Keratinocyte (primary cell): ENCODE measurements around the gene POLR3K. TPM values are rescaled to one million over a fixed set of nuclear protein-coding genes. Genes with fewer than 3 reads are reported as not detected.
A peak's percentile ranks its signal among the peaks of the same experiment; 100 is the strongest.

ENCODE experiments used
- DNase-seq: peaks from one replicate; pipeline ENCODE4 v3.0.0-alpha.2; 2011; ENCODE audit warnings: low read depth, missing footprints, low spot score
- FAIRE-seq: peaks from 2 replicates; lab custom pipeline; 2011; peaks lifted over from hg19 to GRCh38; lab: Jason Lieb, UNC
- H2AFZ ChIP-seq: 2 replicates; pipeline ENCODE4 v1.6.0; 2012; ENCODE audit warnings: low read length, control low read depth, inconsistent platforms; ENCODE audit not compliant: control insufficient read depth
- H3K27ac ChIP-seq: 2 replicates; pipeline ENCODE4 v1.5.1; 2011; ENCODE audit warnings: low read length; ENCODE audit not compliant: control insufficient read depth, insufficient read depth
- H3K27me3 ChIP-seq: 3 replicates; pipeline ENCODE4 v1.6.0; 2011; ENCODE audit warnings: low read length; ENCODE audit not compliant: control insufficient read depth, insufficient read depth; ENCODE audit errors: extremely low read depth
- H3K36me3 ChIP-seq, 2 experiments: 2 replicates in 1 of 2; 3 replicates in 1 of 2; pipeline ENCODE4 v1.5.1; 2011; ENCODE audit warnings: low read length in 2 of 2, mild to moderate bottlenecking in 1 of 2; ENCODE audit not compliant: control insufficient read depth in 2 of 2, insufficient read depth in 2 of 2; ENCODE audit errors: extremely low read depth in 1 of 2
- H3K4me1 ChIP-seq: 3 replicates; pipeline ENCODE4 v1.5.1; 2011; ENCODE audit warnings: low read length; ENCODE audit not compliant: control insufficient read depth, insufficient read depth; ENCODE audit errors: extremely low read depth
- H3K4me2 ChIP-seq: 3 replicates; pipeline ENCODE4 v1.6.0; 2011; ENCODE audit warnings: low read depth, low read length; ENCODE audit not compliant: control insufficient read depth, insufficient read depth; ENCODE audit errors: extremely low read depth
- H3K4me3 ChIP-seq, 3 experiments: fragments of 200-600 bp in 1 of 3; sonication (generic) in 1 of 3; 2 replicates in 2 of 3; 3 replicates in 1 of 3; pipeline ENCODE4 v1.5.1; 2011 to 2016; ENCODE audit warnings: low read length in 3 of 3, mild to moderate bottlenecking in 3 of 3, control low read depth in 2 of 3, inconsistent platforms in 1 of 3, low read depth in 1 of 3, mixed read lengths in 1 of 3, mixed run types in 1 of 3, moderate library complexity in 1 of 3; ENCODE audit not compliant: control insufficient read depth in 2 of 3, insufficient read depth in 2 of 3; ENCODE audit errors: extremely low read depth in 1 of 3
- H3K79me2 ChIP-seq: 2 replicates; pipeline ENCODE4 v1.6.0; 2012; ENCODE audit warnings: low read length; ENCODE audit not compliant: control insufficient read depth, insufficient read depth
- H3K9ac ChIP-seq: 3 replicates; pipeline ENCODE4 v1.6.0; 2011; ENCODE audit warnings: low read length; ENCODE audit not compliant: control insufficient read depth, insufficient read depth; ENCODE audit errors: extremely low read depth
- H3K9me1 ChIP-seq: 3 replicates; pipeline ENCODE4 v1.6.0; 2011; ENCODE audit warnings: low read length; ENCODE audit not compliant: control insufficient read depth, insufficient read depth; ENCODE audit errors: extremely low read depth
- H3K9me3 ChIP-seq: 2 replicates; pipeline ENCODE4 v1.5.1; 2012; ENCODE audit warnings: low read depth, low read length; ENCODE audit not compliant: control insufficient read depth
- H4K20me1 ChIP-seq: 3 replicates; pipeline ENCODE4 v1.6.0; 2011; ENCODE audit warnings: low read length; ENCODE audit not compliant: control insufficient read depth, insufficient read depth; ENCODE audit errors: extremely low read depth
- CTCF ChIP-seq, 3 experiments: IDR thresholded peaks in 1 of 3; conservative IDR thresholded peaks in 1 of 3; optimal IDR thresholded peaks in 1 of 3; 2 replicates in 2 of 3; 3 replicates in 1 of 3; pipeline versions ENCODE3 to v1.5.1; 2011; ENCODE audit warnings: low read length in 3 of 3, mild to moderate bottlenecking in 3 of 3, moderate library complexity in 2 of 3, control low read depth in 1 of 3, inconsistent platforms in 1 of 3; ENCODE audit not compliant: insufficient read depth in 2 of 3; ENCODE audit errors: extremely low read depth in 1 of 3
- EZH2 ChIP-seq: IDR thresholded peaks from one replicate; pipeline ENCODE4 v1.6.1; 2012; ENCODE audit warnings: inconsistent platforms, mild to moderate bottlenecking, low read length, moderate library complexity
- dilution Hi-C: fragments of 300-500 bp; cut with MboI; formaldehyde crosslinking; loops from one replicate; pipeline ENCODE4 v1.7.0; 2020; ENCODE audit warnings: low sequenced_read_pairs; ENCODE audit not compliant: extremely low pct_ligation_motif_present
- polyA plus RNA-seq, 5 experiments: library from polyadenylated mRNA; depleted of rRNA in 3 of 5; stranded (reverse) in 3 of 5; stranded (forward) in 1 of 5; unstranded in 1 of 5; fragments of >200 nt; gene quantifications; 1 replicate in 1 of 5; 2 replicates in 3 of 5; 3 replicates in 1 of 5; pipeline versions ENCODE4 v1.2.1 to v1.2.3, GENCODE V29; 2011 to 2012; ENCODE audit warnings: missing spikeins in 2 of 5, low read depth in 1 of 5, low replicate concordance in 1 of 5

Gene POLR3K
- polyA plus RNA-seq, 1 donor (not counting 4 experiments of a cell fraction or from before 2014, with no cell fraction given): 23.2 TPM

GRCh38 chr16:75580-76501, 22.4 kb upstream of the POLR3K start:
- FAIRE-seq (no peak), DNase-seq (no peak)
- Histone ChIP-seq H3K4me3 (no peak overlapping the region), H3K9me3 (no peaks in the 10 kb centered on the region), H3K36me3 (peaks cover 0 to 11% of the 10 kb centered on the region in 2 experiments), H4K20me1 (no peaks in the 10 kb centered on the region), H3K4me2 (peak overlapping the region; percentile 95), H3K27ac (peak overlapping the region; percentile 66), H3K27me3 (no peaks in the 10 kb centered on the region), H3K79me2 (peaks cover 11% of the 10 kb centered on the region), H3K4me1 (peaks cover 42% of the 10 kb centered on the region), H3K9me1 (peaks cover 4% of the 10 kb centered on the region), H2AFZ (no peak overlapping the region), H3K9ac (no peak overlapping the region)
- TF ChIP-seq EZH2 (no peak), CTCF (optimal IDR thresholded peaks at IDR 0.05 in 1 of 3, IDR thresholded peaks at IDR 0.05 in 1 of 3, conservative IDR thresholded peaks at IDR 0.05 in 1 of 3; ENCODE audit: extremely low read depth in 1 of 3, insufficient read depth in 2 of 3, low read length in 3 of 3) (peak in 1 of 3 experiments; percentile 16)
- dilution Hi-C loops: no loop called here

GRCh38 chr16:74747-75334, 21.4 kb upstream of the POLR3K start:
- Histone ChIP-seq H3K79me2 (peaks cover 19% of the 10 kb centered on the region), H4K20me1 (no peaks in the 10 kb centered on the region), H3K4me2 (no peak overlapping the region), H3K4me1 (peaks cover 43% of the 10 kb centered on the region), H3K36me3 (peaks cover 3 to 4% of the 10 kb centered on the region in 2 experiments), H2AFZ (no peak overlapping the region), H3K9me3 (no peaks in the 10 kb centered on the region), H3K9me1 (peaks cover 4% of the 10 kb centered on the region), H3K27ac (no peak overlapping the region), H3K27me3 (no peaks in the 10 kb centered on the region), H3K4me3 (no peak overlapping the region), H3K9ac (no peak overlapping the region)
- TF ChIP-seq CTCF (optimal IDR thresholded peaks at IDR 0.05 in 1 of 3, IDR thresholded peaks at IDR 0.05 in 1 of 3, conservative IDR thresholded peaks at IDR 0.05 in 1 of 3; ENCODE audit: extremely low read depth in 1 of 3, insufficient read depth in 2 of 3, low read length in 3 of 3) (no peak), EZH2 (no peak)
- DNase-seq: no peak
- FAIRE-seq: no peak
- dilution Hi-C loops: no loop called here
